AG04450 (cell line): Measurements from ENCODE around the gene PMPCB. TPM values are rescaled to one million over a fixed set of nuclear protein-coding genes. Genes with fewer than 3 reads are reported as not detected.

Experiments
- CTCF ChIA-PET: fragments of 300-600, 350-600 bp; formaldehyde crosslinking; extraction: SDS; loops from one replicate; lab custom pipeline; 2022; ENCODE audit warnings: antibody characterized with exemption, inconsistent platforms; lab: Charles Lee
- POLR2A ChIA-PET: fragments of 350-600 bp; formaldehyde crosslinking; extraction: SDS; loops from one replicate; lab custom pipeline; 2021; ENCODE audit warnings: antibody characterized with exemption, inconsistent platforms; lab: Yijun Ruan, JAX
- DNase-seq: peaks from one replicate; pipeline ENCODE4 v3.0.0-alpha.2; 2011; ENCODE audit warnings: low read depth, low spot score
- H3K27ac ChIP-seq: one replicate; pipeline ENCODE4 v1.5.1; 2012; ENCODE audit warnings: low read depth, low read length, control low read depth
- H3K27me3 ChIP-seq: one replicate; pipeline ENCODE4 v1.6.0; 2012; ENCODE audit warnings: low read length; ENCODE audit not compliant: control insufficient read depth, insufficient read depth
- H3K4me3 ChIP-seq: 2 replicates; pipeline ENCODE4 v1.5.1; 2011; ENCODE audit warnings: mild to moderate bottlenecking, low read depth, low read length, control low read depth
- H3K9me3 ChIP-seq: 2 replicates; pipeline ENCODE4 v1.5.1; 2012; ENCODE audit warnings: low read length; ENCODE audit not compliant: control insufficient read depth, insufficient read depth
- polyA plus RNA-seq: library from polyadenylated mRNA; depleted of rRNA; stranded (reverse); fragments of >200 nt; gene quantifications from 2 replicates; pipeline ENCODE4 v1.2.3, GENCODE V29; 2011
- TF ChIP-seq, protein P1 (sequence below): IDR thresholded peaks from 2 replicates; pipeline ENCODE4 v1.5.1; 2011; ENCODE audit warnings: low read depth, low read length, control low read depth, inconsistent platforms

The PMPCB gene
- polyA plus RNA-seq, 1 experiment = 91.9 TPM

DNA sequence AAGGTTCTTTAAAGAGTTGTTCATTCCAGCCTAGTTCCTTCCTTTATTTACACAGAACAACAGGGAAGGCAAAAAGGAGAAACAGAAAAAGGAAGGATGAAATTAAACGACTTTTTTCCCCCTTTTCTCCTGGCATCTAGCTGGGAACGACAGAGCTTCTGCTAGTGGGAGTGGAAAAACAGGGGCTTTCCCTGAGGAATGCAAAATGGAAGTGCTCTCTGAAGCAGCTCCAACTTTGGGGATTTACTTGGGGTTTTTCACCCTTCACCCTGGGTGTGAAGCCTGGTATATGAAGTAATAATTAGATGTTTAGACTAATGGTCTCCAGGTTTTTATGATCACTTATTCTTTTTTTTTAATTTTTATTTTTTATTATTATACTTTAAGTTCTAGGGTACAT lies 4.2 kb downstream of the PMPCB start:
- Histone ChIP-seq H3K27ac (no peak overlapping the region), H3K9me3 (no peaks in the 10 kb centered on the region), H3K4me3 (no peak overlapping the region), H3K27me3 (no peaks in the 10 kb centered on the region)
- TF ChIP-seq, protein P1, sequence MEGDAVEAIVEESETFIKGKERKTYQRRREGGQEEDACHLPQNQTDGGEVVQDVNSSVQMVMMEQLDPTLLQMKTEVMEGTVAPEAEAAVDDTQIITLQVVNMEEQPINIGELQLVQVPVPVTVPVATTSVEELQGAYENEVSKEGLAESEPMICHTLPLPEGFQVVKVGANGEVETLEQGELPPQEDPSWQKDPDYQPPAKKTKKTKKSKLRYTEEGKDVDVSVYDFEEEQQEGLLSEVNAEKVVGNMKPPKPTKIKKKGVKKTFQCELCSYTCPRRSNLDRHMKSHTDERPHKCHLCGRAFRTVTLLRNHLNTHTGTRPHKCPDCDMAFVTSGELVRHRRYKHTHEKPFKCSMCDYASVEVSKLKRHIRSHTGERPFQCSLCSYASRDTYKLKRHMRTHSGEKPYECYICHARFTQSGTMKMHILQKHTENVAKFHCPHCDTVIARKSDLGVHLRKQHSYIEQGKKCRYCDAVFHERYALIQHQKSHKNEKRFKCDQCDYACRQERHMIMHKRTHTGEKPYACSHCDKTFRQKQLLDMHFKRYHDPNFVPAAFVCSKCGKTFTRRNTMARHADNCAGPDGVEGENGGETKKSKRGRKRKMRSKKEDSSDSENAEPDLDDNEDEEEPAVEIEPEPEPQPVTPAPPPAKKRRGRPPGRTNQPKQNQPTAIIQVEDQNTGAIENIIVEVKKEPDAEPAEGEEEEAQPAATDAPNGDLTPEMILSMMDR = no peak
- CTCF ChIA-PET = no interaction called here
- POLR2A ChIA-PET = no interaction called here
- no peak for DNase-seq

GRCh38 chr7:103307503-103308231 lies 10.4 kb downstream of the PMPCB start:
- TF ChIP-seq, protein P1 = no peak
- no peaks in the 10 kb centered on the region for H3K27me3 ChIP-seq
- no peak for DNase-seq
- POLR2A ChIA-PET = interaction anchor here (1.0 kb wide), 1 partner anchor 31 kb away, joined by 3 read pairs; no protein-coding TSS in a partner anchor
- H3K4me3 ChIP-seq = no peak overlapping the region
- H3K27ac ChIP-seq = no peak overlapping the region
- no peaks in the 10 kb centered on the region for H3K9me3 ChIP-seq
- CTCF ChIA-PET = interaction anchor here (3.2 kb wide), 1 partner anchor 11 kb away, joined by 21 read pairs; the partner anchor contains the start of gene PMPCB

- Histone ChIP-seq H3K9me3 (no peaks in the 10 kb centered on the region), H3K27me3 (no peaks in the 10 kb centered on the region), H3K4me3 (no peak overlapping the region), H3K27ac (no peak overlapping the region)
- no peak for DNase-seq
- TF ChIP-seq, protein P1 = no peak
- ChIA-PET POLR2A (no interaction called here), CTCF (no interaction called here)
These were observed 17.6 kb downstream of the PMPCB start for GRCh38 chr7:103314852-103315251.

- ChIA-PET CTCF (no interaction called here), POLR2A (no interaction called here)
- Histone ChIP-seq H3K27ac (no peak overlapping the region), H3K27me3 (no peaks in the 10 kb centered on the region), H3K4me3 (no peak overlapping the region), H3K9me3 (no peaks in the 10 kb centered on the region)
- TF ChIP-seq, protein P1 = no peak
- no peak for DNase-seq
These were observed 19.2 kb downstream of the PMPCB start for GRCh38 chr7:103316380-103316941.

DNA sequence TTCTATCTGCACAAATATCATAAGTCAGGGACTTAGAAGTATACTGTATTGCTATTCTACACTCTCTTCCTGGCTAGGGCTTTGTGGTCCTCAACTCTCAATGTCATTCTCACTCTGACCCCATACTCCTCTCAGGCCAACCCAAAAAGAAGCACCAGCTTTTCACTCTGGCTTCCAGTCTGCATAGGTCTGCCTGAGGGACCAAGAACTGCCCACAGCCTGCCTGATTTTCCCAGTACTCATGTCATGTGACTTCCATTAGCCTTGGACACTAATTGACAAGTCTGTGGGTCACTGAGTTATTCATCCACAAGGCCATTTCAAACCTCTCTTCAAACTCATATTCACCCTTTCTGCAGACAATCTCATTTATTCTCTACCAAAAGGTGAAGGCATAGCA lies 19.8 kb downstream of the PMPCB start:
- TF ChIP-seq, protein P1 = no peak
- Histone ChIP-seq H3K4me3 (no peak overlapping the region), H3K27me3 (no peaks in the 10 kb centered on the region), H3K9me3 (no peaks in the 10 kb centered on the region), H3K27ac (no peak overlapping the region)
- DNase-seq = no peak
- ChIA-PET POLR2A (no interaction called here), CTCF (no interaction called here)
